Thymus (tissue), 14 donors: ENCODE data around the gene MREG. TPM values are rescaled to one million over a fixed set of nuclear protein-coding genes. Genes with fewer than 3 reads are reported as not detected.

Source experiments
- DNase-seq, 9 donors: peaks; one replicate each; pipeline ENCODE4 v3.0.0-alpha.2; 2013; ENCODE audit warnings: low spot score in 9 of 9, low read depth in 6 of 9, missing footprints in 1 of 9
- H3K27ac ChIP-seq, 2 donors: one replicate each; pipeline ENCODE4 v1.5.1; 2013; ENCODE audit warnings: control low read depth in 1 of 2, low read depth in 1 of 2, low read length in 1 of 2, mild to moderate bottlenecking in 1 of 2, moderate library complexity in 1 of 2
- H3K27me3 ChIP-seq, 2 donors: one replicate each; pipeline ENCODE4 v1.5.1; 2013; ENCODE audit warnings: low read length in 1 of 2; ENCODE audit not compliant: control insufficient read depth in 2 of 2, insufficient read depth in 1 of 2
- H3K36me3 ChIP-seq, 2 donors: one replicate each; pipeline ENCODE4 v1.5.1; 2013; ENCODE audit warnings: low read length in 1 of 2, mild to moderate bottlenecking in 1 of 2, moderate library complexity in 1 of 2; ENCODE audit not compliant: control insufficient read depth in 2 of 2, insufficient read depth in 2 of 2
- H3K4me1 ChIP-seq, 2 donors: one replicate each; pipeline ENCODE4 v1.5.1; 2013; ENCODE audit warnings: low read length in 2 of 2; ENCODE audit not compliant: control insufficient read depth in 2 of 2, insufficient read depth in 2 of 2
- H3K4me3 ChIP-seq, 2 donors: one replicate each; pipeline ENCODE4 v1.5.1; 2013; ENCODE audit warnings: low read length in 2 of 2, control low read depth in 1 of 2, mild to moderate bottlenecking in 1 of 2
- H3K9me3 ChIP-seq, 2 donors: one replicate each; pipeline ENCODE4 v1.5.1; 2013; ENCODE audit warnings: low read length in 1 of 2, mild to moderate bottlenecking in 1 of 2; ENCODE audit not compliant: control insufficient read depth in 2 of 2, insufficient read depth in 1 of 2
- WGBS: extraction: QIAGEN DNeasy Blood & Tissue Kit; methylation state at CpG from one replicate; pipeline ENCODE4 v1.1.7; 2013; 5-methylcytosine and 5-hydroxymethylcytosine counted together
- long read RNA-seq, 10 donors: transcript quantifications; one replicate each; lab custom pipeline, GENCODE V29; 2026
- polyA plus RNA-seq: library from polyadenylated mRNA; stranded (reverse); fragments of 200-250 nt; gene quantifications from one replicate; pipeline ENCODE4 v1.2.3, GENCODE V29; 2013
- total RNA-seq: library from RNA; stranded (reverse); fragments of 120-200 nt; gene quantifications from one replicate; pipeline ENCODE4 v1.2.4, GENCODE V29; 2013
- donor health status: healthy.

MREG gene
- total RNA-seq: 19.7 TPM
- polyA plus RNA-seq: 16.3 TPM
- long read RNA-seq, donor 1, partial matches to known transcripts: 0 of 1 reads
- long read RNA-seq, donor 1, other reads (novel, unspliced or antisense): 0 of 1 reads
- long read RNA-seq, donor 2, transcript MREG-201 (5 exons, 1,314 nt): major isoform, 8 of 8 reads
- long read RNA-seq, donor 2, partial matches to known transcripts: 0 of 8 reads
- long read RNA-seq, donor 2, other reads (novel, unspliced or antisense): 0 of 8 reads
- long read RNA-seq, donor 3, transcript MREG-201 (5 exons, 1,314 nt): major isoform, 8 of 8 reads
- long read RNA-seq, donor 3, partial matches to known transcripts: 0 of 8 reads
- long read RNA-seq, donor 3, other reads (novel, unspliced or antisense): 0 of 8 reads
- long read RNA-seq, donor 4: 0 reads
- long read RNA-seq, donor 5, partial matches to known transcripts: 0 of 4 reads
- long read RNA-seq, donor 5, other reads (novel, unspliced or antisense): 0 of 4 reads
- long read RNA-seq, donor 6, partial matches to known transcripts: 0 of 4 reads
- long read RNA-seq, donor 6, other reads (novel, unspliced or antisense): 0 of 4 reads
- long read RNA-seq, donor 7, partial matches to known transcripts: 0 of 2 reads
- long read RNA-seq, donor 7, other reads (novel, unspliced or antisense): 0 of 2 reads
- long read RNA-seq, donor 8, partial matches to known transcripts: 0 of 2 reads
- long read RNA-seq, donor 8, other reads (novel, unspliced or antisense): 0 of 2 reads
- long read RNA-seq, donor 9, partial matches to known transcripts: 0 of 2 reads
- long read RNA-seq, donor 9, other reads (novel, unspliced or antisense): 0 of 2 reads
- long read RNA-seq, donor 10, partial matches to known transcripts: 0 of 2 reads
- long read RNA-seq, donor 10, other reads (novel, unspliced or antisense): 0 of 2 reads

- peak in 8 of 9 donors; percentile 70 to 91 (median 76) for DNase-seq
- peak within 1 kb of the TSS; percentile 72 to 79 for H3K4me3 ChIP-seq
- H3K36me3 ChIP-seq: no peaks in the 10 kb centered on the region
- H3K27ac ChIP-seq: peak within 1 kb of the TSS; percentile 67 to 85
- WGBS: under 1% methylated on average over 70 of the region's 70 CpGs
- peaks cover 35 to 46% of the 10 kb centered on the region in 2 donors for H3K4me1 ChIP-seq
- no peaks in the 10 kb centered on the region for H3K9me3 ChIP-seq
- no peaks in the 10 kb centered on the region for H3K27me3 ChIP-seq
Observed at GRCh38 chr2:216013080-216013909, at the start of gene MREG. Gene MREG, minus strand, starts transcription at chr2:216013551. Its CDS starts 224 bp downstream, at chr2:216013327.

- H3K27ac ChIP-seq: no peak overlapping the region
- 97% methylated on average over 5 of the region's 5 CpGs for WGBS
- DNase-seq: no peak
- H3K27me3 ChIP-seq: no peaks in the 10 kb centered on the region
- H3K4me1 ChIP-seq: peaks cover 5 to 8% of the 10 kb centered on the region in 2 donors
- peaks cover 0 to 4% of the 10 kb centered on the region in 2 donors for H3K36me3 ChIP-seq
- no peaks in the 10 kb centered on the region for H3K9me3 ChIP-seq
- no peak overlapping the region for H3K4me3 ChIP-seq
Observed at GRCh38 chr2:216059233-216059834, 46.0 kb upstream of the MREG start.

- no peaks in the 10 kb centered on the region for H3K36me3 ChIP-seq
- no peaks in the 10 kb centered on the region for H3K9me3 ChIP-seq
- peak overlapping the region in 1 of 2 donors; percentile 8 for H3K4me3 ChIP-seq
- 21% methylated on average over 7 of the region's 7 CpGs for WGBS
- H3K27ac ChIP-seq: peak overlapping the region; percentile 61 to 78
- DNase-seq: peak in 7 of 9 donors; percentile 41 to 81 (median 49)
- H3K4me1 ChIP-seq: peaks cover 5 to 8% of the 10 kb centered on the region in 2 donors
- H3K27me3 ChIP-seq: no peaks in the 10 kb centered on the region
Observed at GRCh38 chr2:216057688-216058193, 44.4 kb upstream of the MREG start.

GRCh38 chr2:216056739-216057138, 43.4 kb upstream of the MREG start:
- no peaks in the 10 kb centered on the region for H3K9me3 ChIP-seq
- H3K36me3 ChIP-seq: no peaks in the 10 kb centered on the region
- H3K4me3 ChIP-seq: no peak overlapping the region
- H3K27me3 ChIP-seq: no peaks in the 10 kb centered on the region
- 93% methylated on average over 3 of the region's 3 CpGs for WGBS
- no peak overlapping the region for H3K27ac ChIP-seq
- DNase-seq: no peak
- peaks cover 5 to 8% of the 10 kb centered on the region in 2 donors for H3K4me1 ChIP-seq

- H3K4me1 ChIP-seq: peaks cover 5 to 8% of the 10 kb centered on the region in 2 donors
- no peak overlapping the region for H3K4me3 ChIP-seq
- no peaks in the 10 kb centered on the region for H3K36me3 ChIP-seq
- H3K27me3 ChIP-seq: no peaks in the 10 kb centered on the region
- DNase-seq: no peak
- H3K9me3 ChIP-seq: no peaks in the 10 kb centered on the region
- H3K27ac ChIP-seq: no peak overlapping the region
- WGBS: 96% methylated on average over 4 of the region's 4 CpGs
Observed at GRCh38 chr2:216055680-216056079, 42.3 kb upstream of the MREG start.

- Histone ChIP-seq H3K4me1 (peaks cover 0 to under 1% of the 10 kb centered on the region in 2 donors), H3K36me3 (no peaks in the 10 kb centered on the region), H3K9me3 (no peaks in the 10 kb centered on the region), H3K27me3 (no peaks in the 10 kb centered on the region), H3K27ac (no peak overlapping the region), H3K4me3 (no peak overlapping the region)
- 100% methylated on average over 2 of the region's 2 CpGs for whole genome bisulfite sequencing
- no peak for DNase-seq
Observed at GRCh38 chr2:216052420-216052819, 39.1 kb upstream of the MREG start.

GRCh38 chr2:216051350-216051749, 38.0 kb upstream of the MREG start:
- no peak for DNase-seq
- Histone ChIP-seq H3K4me3 (no peak overlapping the region), H3K27me3 (no peaks in the 10 kb centered on the region), H3K9me3 (no peaks in the 10 kb centered on the region), H3K27ac (no peak overlapping the region), H3K36me3 (no peaks in the 10 kb centered on the region), H3K4me1 (no peaks in the 10 kb centered on the region)
- WGBS: 97% methylated on average over 3 of the region's 3 CpGs

GRCh38 chr2:216049452-216049851, 36.1 kb upstream of the MREG start:
- Histone ChIP-seq H3K27ac (no peak overlapping the region), H3K4me3 (no peak overlapping the region), H3K4me1 (no peaks in the 10 kb centered on the region), H3K36me3 (no peaks in the 10 kb centered on the region), H3K27me3 (no peaks in the 10 kb centered on the region), H3K9me3 (no peaks in the 10 kb centered on the region)
- WGBS: 97% methylated on average over 2 of the region's 2 CpGs
- no peak for DNase-seq
